SW 1271 (cell line): Measurements from ENCODE around the gene PROCR.
A peak's percentile ranks its signal among the peaks of the same experiment; 100 is the strongest.
"Not testable (repeated sequence)": the region's sequence is repeated elsewhere in the genome, so short reads cannot be mapped to it uniquely, and the experiment has no call there.

ENCODE experiments used
- DNase-seq, 2 experiments: peaks; one replicate each; lab custom pipeline; 2025; lab: John Stamatoyannopoulos, UW

PROCR gene

GRCh38 chr20:35171753-35172433 lies at the start of gene PROCR:
TSS of gene PROCR (plus strand) at chr20:35172072. CDS start at chr20:35172155, 83 bp downstream.
- DNase-seq, result peak in 1 of 2 experiments; percentile 51

GRCh38 chr20:35122756-35123405 lies 49.0 kb upstream of the PROCR start:
- no peak for DNase-seq

GRCh38 chr20:35125753-35126152 lies 46.1 kb upstream of the PROCR start:
- DNase-seq, result no peak

- DNase-seq, result peak in 1 of 2 experiments; percentile 57
Observed at GRCh38 chr20:35129647-35130069, 42.2 kb upstream of the PROCR start.

GRCh38 chr20:35131934-35132333 lies 39.9 kb upstream of the PROCR start:
- DNase-seq, result no peak

GRCh38 chr20:35133031-35133430 lies 38.8 kb upstream of the PROCR start:
- DNase-seq, result no peak

- DNase-seq, result no peak
Observed at GRCh38 chr20:35133735-35134134, 38.1 kb upstream of the PROCR start.

GRCh38 chr20:35134472-35134871 lies 37.4 kb upstream of the PROCR start:
- no peak for DNase-seq

GRCh38 chr20:35134880-35135279 lies 37.0 kb upstream of the PROCR start:
- DNase-seq, result no peak

GRCh38 chr20:35135867-35136586 lies 35.8 kb upstream of the PROCR start:
- DNase-seq, result no peak

- DNase-seq, result no peak
Observed at GRCh38 chr20:35144694-35145093, 27.2 kb upstream of the PROCR start.

GRCh38 chr20:35145141-35145564 lies 26.7 kb upstream of the PROCR start:
- peak; percentile 59 to 88 for DNase-seq

- DNase-seq, result peak; percentile 56 to 65
Observed at GRCh38 chr20:35146299-35146919, 25.5 kb upstream of the PROCR start.

GRCh38 chr20:35146920-35147574 lies 24.8 kb upstream of the PROCR start, which contains the start of gene EDEM2:
TSS of gene EDEM2 (minus strand) at chr20:35147336. CDS start at chr20:35147258, 78 bp downstream.
- DNase-seq, result peak; percentile 99 to 100

- DNase-seq, result not testable (repeated sequence)
Observed at GRCh38 chr20:35147575-35148071, 24.2 kb upstream of the PROCR start.

GRCh38 chr20:35150846-35151579 lies 20.9 kb upstream of the PROCR start:
- DNase-seq, result no peak

- no peak for DNase-seq
Observed at GRCh38 chr20:35151736-35152135, 20.1 kb upstream of the PROCR start.

- no peak for DNase-seq
Observed at GRCh38 chr20:35155936-35156335, 15.9 kb upstream of the PROCR start.

GRCh38 chr20:35156978-35157377 lies 14.9 kb upstream of the PROCR start:
- no peak for DNase-seq

GRCh38 chr20:35160341-35160740 lies 11.5 kb upstream of the PROCR start:
- DNase-seq, result not testable (repeated sequence)

- not testable (repeated sequence) for DNase-seq
Observed at GRCh38 chr20:35164531-35164930, 7.3 kb upstream of the PROCR start.
